Left renal pelvis (tissue), 4 donors: Measurements from ENCODE around the gene ACACA. TPM values are rescaled to one million over a fixed set of nuclear protein-coding genes. Genes with fewer than 3 reads are reported as not detected.
"Not testable (repeated sequence)": the region's sequence is repeated elsewhere in the genome, so short reads cannot be mapped to it uniquely, and the experiment has no call there.

Experiments used
- DNase-seq, 4 donors: peaks; one replicate each; pipeline ENCODE4 v3.0.0-alpha.2; 2013; ENCODE audit warnings: low read depth in 4 of 4, low spot score in 3 of 4
- polyA plus RNA-seq, 4 donors: library from polyadenylated mRNA; unstranded; fragments of 120-200 nt; gene quantifications; one replicate each; pipeline ENCODE4 v1.2.1, GENCODE V29; 2013; ENCODE audit not compliant: insufficient read length in 4 of 4

The ACACA gene
- 10 to 100 TPM; 37.4 to 46.2 (median 42.6) TPM for polyA plus RNA-seq

- peak; percentile 21 to 58 (median 35) for DNase-seq
Observed at GRCh38 chr17:37406635-37407461, at the start of gene ACACA, which contains the start of gene TADA2A. Gene ACACA, minus strand, starts transcription at chr17:37406836. Its CDS starts 537 bp downstream, at chr17:37406299. Gene TADA2A, plus strand, starts transcription at chr17:37406886. Its CDS starts 4,480 bp downstream, at chr17:37411366.

DNA sequence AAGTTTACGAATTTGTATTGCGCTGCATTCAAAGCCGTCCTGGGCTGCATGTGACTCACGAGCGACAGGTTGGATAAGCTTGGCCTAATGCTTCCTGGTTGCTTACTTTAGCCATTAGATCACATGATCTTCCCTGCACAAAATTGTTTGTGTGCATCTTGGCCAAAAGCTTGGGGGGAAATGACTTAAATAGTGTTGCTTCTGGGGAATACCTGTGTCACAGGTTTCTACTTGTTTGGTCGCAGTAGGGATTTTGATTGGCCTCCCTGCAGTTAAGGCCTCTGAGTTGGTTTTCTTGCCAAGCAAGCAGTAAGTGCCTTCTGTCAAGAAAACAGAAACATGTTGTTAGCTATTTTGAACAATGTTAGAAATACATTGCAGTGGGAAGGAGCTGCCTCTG, 43.5 kb upstream of the ACACA start:
- no peak for DNase-seq

DNA sequence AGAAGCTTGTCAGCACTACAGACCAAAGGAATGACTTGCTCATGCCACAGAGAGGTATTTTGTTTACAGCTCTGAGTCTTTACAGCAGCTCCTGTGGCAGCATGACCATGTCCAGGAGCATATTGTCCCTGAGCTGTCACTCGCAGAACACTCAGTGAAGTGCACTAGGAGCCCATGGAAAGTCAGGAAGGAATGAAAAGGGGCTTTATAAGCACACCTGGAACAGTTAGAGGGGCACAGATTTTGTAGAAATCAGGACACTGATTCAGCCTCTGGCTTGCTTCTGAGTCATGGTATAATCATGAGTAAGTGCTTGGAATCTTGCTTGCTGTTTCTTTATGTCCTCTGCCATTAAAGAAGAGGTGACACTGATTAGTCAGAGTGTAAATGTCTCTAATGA, 41.0 kb upstream of the ACACA start:
- DNase-seq, result no peak

DNA sequence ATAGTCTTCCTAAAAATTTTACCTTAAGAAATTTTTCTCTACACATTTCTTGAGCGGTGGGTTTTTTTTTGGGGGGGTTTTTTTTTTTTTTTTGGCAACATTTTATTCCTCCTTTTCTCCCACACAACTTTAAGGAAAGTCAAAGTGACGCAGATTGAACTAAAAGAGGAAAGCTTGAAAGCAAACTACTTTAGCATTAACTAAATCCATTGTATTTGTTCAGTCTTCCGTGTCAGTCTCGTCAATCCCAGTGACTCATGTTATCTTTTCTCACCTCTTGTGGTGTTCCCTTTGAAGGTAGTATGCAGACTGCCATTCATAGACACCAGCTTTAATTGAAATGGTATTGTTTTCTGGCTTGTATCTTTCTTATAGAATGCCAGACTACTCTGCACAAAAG, 39.4 kb upstream of the ACACA start:
- DNase-seq, result no peak

DNA sequence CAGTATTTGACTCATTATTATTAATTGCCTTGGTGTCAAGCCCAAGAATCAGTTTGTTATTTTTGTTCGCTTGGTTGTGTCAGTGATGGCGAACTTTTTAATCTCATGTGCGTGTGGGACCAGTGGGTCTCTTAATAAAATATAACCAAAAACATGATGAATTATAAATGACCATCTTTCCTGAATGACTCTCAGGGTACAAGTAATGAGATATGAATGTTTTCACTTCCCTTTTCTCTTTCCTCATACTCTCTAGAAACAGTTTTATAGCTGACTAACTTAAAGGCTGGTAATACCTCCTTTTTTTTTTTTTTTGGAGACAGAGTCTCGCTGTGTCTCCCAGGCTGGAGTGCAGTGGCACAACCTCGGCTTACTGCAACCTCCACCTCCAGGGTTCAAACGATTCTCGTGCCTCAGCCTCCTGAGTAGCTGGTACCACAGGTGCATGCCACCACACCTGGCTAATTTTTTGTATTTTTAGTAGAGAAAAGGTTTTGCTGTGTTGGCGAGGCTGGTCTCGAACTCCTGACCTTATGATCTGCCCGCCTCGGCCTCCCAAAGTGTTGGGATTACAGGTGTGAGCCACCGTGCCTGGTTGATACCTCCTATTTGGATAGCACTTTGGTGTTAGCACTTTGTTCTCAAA, 34.9 kb upstream of the ACACA start:
- DNase-seq, result not testable (repeated sequence)

DNA sequence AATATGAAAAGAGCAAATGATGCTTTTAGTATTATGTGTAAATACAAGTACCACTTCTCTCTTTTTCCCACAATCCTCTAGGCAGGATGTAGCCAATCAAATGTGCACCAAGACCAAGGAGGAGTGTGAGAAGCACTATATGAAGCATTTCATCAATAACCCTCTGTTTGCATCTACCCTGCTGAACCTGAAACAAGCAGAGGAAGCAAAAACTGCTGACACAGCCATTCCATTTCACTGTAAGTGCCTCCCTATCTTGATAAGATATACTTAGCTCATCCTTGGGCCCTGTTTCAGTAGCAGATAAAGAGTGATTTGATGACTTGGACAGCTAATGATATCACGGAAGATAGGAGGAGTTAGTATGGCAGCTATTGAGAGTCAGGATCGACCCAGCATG, 33.8 kb upstream of the ACACA start:
- DNase-seq, result no peak

DNA sequence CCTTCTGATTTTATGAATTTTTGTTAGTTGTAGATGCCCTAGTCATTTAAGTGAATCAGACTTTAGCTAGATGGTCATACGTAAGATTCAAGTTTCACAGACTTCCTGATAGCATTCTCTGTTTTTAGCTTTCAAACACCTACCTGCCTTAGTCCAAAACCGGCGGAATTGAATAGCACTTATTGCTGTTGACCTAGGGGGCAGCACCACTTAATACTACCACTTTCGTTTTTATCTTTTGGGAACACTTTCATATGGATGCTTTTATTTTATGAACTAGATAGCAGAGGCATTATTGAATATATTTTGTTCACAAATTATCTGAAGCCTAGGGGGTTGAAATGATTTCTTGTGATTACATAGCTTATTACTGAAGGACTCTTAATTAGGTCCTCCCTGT, 31.5 kb upstream of the ACACA start:
- no peak for DNase-seq

DNA sequence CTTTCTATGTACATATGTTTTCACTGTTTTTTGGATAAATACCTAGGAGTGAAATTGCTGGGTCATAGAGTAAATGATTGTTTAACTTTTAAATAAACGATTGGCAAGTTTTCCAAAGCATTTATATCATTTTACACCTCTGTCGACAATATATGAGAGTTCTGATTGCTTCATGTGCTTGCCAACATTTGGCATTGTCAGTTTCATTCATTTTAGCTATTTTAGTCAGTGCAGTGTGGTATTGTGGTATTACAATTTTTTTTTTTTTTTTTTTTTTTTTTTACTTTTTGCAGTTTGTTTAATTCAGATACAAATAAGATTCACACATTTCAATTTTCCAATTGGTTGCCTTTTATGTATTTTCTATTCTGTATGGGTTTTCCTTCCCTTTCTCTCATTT, 26.0 kb upstream of the ACACA start:
- no peak for DNase-seq

- no peak for DNase-seq
Observed at GRCh38 chr17:37430051-37430627, 23.5 kb upstream of the ACACA start.

- no peak for DNase-seq
Observed at GRCh38 chr17:37429453-37429852, 22.8 kb upstream of the ACACA start.

GRCh38 chr17:37429039-37429438, 22.4 kb upstream of the ACACA start:
- DNase-seq, result no peak

GRCh38 chr17:37425268-37425667, 18.6 kb upstream of the ACACA start:
- DNase-seq, result no peak

GRCh38 chr17:37422971-37423625, 16.5 kb upstream of the ACACA start:
- DNase-seq, result no peak

GRCh38 chr17:37417852-37418251, 11.2 kb upstream of the ACACA start:
- DNase-seq, result no peak

- no peak for DNase-seq
Observed at GRCh38 chr17:37413875-37414519, 7.4 kb upstream of the ACACA start.

DNA sequence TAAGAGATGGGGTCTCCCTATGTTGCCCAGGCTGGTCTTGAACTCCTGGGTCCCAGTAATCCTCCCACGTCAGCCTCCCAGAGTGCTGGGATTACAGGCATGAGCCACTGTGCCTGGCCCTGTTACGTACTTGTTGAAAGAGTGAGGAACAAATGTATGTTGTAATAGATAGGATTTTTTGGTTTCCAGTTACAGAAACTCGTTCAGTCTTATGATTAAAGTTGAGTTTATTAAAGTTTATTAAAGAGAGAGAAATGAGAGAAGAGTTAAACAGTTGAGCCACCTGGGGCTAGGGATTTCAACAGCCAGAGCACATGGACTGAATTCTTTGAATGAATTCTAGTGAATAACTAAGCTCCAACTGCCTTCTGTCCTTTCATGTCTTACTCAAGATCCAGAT, 3.7 kb upstream of the ACACA start:
- no peak for DNase-seq

DNA sequence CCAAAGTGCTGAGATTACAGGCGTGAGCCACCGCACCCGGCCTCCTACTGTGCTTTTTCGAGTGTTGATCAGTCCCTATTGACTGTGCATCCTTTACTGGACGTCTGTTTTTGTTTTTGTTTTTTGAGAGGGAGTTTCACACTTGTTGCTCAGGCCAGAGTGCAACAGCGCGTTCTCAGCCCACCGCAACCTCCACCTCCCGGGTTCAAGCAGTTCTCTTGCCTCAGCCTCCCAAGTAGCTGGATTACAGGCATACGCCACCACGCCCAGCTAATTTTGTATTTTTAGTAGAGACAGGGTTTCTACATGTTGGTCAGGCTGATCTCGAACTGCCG, 1.5 kb upstream of the ACACA start:
- not testable (repeated sequence) for DNase-seq

GRCh38 chr17:37405955-37406634, 541 bp downstream of the ACACA start:
- DNase-seq, result peak in 1 of 4 donors; percentile 12

GRCh38 chr17:37405522-37405921, 1.1 kb downstream of the ACACA start:
- not testable (repeated sequence) for DNase-seq

GRCh38 chr17:37400505-37400904, 6.1 kb downstream of the ACACA start:
- DNase-seq, result no peak
